HG03378 (cell line): ENCODE measurements around the gene MARK4.

Experiments used
- ATAC-seq: cut with Tn5 transposase; IDR thresholded peaks from one replicate; pipeline ENCODE4 v1.9.1; 2021; ENCODE audit warnings: mild to moderate bottlenecking, moderate library complexity; ENCODE audit not compliant: unreplicated experiment

The MARK4 gene

DNA sequence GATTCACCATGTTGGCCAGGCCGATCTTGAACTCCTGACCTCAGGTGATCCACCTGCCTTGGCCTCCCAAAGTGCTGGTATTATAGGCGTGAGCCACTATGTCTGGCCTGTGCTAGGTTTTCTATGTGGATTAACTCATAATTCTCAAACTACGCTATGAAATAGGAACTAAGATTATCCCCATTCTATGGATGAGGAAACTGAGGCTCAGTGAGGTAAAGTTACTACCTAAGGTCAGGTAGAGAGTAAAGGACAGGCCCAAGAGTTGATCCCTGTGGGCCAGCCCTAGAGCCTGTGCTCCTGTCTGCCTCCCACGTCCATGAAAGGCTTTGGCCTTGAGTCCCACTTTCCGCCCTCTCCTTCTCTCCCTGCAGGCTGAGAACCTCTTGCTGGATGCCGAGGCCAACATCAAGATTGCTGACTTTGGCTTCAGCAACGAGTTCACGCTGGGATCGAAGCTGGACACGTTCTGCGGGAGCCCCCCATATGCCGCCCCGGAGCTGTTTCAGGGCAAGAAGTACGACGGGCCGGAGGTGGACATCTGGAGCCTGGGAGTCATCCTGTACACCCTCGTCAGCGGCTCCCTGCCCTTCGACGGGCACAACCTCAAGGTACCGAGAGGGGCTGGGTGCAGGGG, 20.1 kb downstream of the MARK4 start:
- no peak for ATAC-seq

DNA sequence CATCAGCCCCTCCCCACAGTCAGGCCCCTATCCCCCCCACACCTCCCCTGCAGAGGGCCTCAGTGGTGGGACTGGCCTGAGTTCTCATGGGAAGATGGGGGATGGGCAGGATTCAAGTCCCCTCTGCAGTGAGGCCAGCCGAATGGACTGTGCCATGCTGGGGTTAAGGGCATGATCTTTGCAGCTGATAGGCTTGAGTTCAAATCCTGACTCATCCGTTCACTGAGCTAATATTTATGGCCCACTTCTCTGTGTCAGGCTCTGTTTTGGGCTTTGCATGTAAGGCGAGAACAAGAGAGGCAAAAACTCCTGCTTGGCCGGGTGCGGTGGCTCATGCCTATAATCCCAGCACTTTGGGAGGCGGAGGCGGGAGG, 20.7 kb downstream of the MARK4 start:
- ATAC-seq: no peak

DNA sequence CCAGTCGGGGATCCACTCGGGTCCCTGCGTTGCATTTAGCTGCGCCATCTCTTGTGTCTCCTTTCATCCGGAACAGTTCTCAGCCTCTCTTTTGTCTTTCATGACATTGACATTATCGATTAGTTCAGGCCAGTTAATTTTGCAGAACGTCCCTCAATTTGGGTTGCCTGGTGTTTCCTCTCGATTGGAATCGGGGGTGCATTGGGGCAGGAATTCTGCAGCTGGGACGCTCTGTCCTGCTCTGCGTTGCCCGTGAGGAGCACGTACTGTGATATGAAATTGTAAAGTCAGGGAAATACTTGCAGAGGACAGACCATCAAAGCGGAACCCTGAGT, 22.4 kb downstream of the MARK4 start:
- no peak for ATAC-seq

DNA sequence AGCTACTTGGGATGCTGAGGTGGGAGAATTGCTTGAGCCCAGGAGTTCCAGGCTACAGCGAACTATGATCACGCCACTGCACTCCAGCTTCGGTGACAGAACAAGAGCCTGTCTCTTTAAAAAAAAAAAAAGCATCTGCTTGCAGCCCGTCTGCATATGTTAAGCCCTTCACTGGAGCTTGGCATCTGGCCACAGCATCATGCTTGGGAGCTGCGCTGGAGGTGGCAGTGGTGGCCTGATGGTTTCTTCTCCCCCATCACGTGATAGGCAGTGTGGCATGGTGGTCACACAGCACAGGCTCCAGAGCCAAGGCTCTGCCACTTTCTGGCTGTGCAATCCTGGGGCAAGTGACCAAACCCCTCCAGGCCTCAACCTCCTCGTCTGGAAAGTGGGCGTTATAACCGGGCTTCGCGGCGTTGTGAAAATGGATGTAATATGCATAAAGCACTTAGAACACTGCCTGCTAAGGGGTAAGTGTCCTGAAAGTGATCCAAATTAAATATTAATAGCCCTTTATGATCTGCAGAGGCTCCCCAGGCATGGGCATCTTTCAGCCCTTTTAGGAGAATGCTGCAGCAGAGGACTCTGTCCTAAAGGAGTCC, 24.4 kb downstream of the MARK4 start:
- ATAC-seq: no peak

DNA sequence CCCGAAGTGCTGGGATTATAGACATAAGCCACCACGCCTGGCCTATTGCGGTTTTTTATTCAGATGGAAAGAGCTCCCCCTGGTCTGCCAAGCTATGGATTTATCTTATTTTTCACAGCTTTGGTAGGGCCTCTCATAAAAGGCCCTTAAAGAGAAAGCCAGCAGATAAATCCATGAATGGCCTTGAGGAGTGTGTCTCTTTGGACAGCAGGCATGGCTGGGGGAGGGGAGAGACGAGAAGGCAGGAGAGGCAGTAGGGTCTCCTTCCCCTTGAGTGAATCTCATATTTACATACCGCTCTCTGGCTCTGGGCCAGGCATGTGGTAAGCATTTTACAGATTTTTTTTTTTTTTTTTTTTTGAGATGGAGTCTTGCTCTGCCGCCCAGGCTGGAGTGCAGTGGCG, 25.2 kb downstream of the MARK4 start:
- no peak for ATAC-seq

DNA sequence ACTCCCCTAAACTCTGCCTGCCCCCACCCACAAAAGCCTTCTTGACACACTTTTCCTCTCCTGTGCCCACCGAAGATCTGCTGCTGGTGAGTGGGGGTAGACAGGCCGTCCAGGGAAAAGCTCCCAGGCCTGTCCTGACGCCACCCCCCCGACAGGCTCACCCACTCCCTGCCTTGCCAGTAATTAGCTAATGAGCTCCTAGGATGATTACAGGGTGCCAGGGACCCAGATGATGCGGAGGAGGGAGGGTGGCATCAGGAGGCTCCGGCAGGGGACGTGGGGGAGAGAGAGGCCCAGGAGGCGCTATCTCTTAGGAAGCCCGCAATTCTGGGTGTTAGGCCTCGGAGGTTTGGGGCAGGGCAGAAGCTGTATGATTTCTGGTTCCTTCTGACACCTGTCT, 27.0 kb downstream of the MARK4 start:
- ATAC-seq: no peak

DNA sequence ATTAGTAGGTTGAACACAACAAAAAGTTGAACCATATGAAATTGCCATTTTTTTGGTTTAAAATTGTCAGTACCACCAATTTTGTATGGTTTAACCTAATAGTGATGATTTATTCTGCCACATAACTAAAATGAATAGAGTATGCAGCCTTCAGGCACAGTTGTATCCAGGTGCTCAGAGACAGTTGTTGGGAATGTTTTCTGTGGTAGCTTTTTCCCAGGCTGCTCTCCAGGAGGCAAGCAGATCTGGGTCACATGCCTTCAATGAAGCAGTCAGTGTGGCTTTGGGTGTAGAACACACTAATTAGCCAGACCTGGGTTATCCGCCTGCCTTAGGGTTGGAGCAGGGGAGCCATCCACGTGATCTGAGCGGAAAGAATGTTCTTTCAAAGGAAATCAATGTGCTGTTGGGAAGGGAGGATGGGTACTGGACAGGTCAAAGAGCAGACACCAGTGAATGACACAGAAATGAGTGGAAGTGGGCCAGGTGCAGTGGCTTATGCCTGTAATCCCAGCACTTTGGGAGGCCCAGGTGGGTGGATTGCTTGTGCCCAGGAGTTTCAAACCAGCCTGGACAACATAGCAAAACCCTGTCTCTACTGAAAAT, 28.6 kb downstream of the MARK4 start:
- no peak for ATAC-seq

DNA sequence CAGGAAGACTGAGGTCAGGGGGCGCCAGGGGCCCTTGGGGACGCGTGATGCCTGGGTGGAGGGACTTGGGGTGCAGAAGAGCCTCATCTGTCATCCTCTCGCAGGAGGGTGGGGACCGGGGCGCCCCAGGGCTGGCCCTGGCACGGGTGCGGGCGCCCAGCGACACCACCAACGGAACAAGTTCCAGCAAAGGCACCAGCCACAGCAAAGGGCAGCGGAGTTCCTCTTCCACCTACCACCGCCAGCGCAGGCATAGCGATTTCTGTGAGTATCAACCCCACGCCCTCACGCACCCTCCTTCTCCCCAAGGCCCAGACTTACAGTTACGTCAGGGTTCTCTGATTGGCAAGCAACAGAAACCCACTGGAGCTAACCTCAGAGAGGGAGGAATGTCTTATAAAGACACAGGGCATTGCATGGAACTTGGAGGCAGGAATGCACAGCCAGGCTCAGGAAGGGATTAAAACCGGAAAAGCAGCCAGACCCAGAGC, 29.4 kb downstream of the MARK4 start:
- ATAC-seq: no peak

DNA sequence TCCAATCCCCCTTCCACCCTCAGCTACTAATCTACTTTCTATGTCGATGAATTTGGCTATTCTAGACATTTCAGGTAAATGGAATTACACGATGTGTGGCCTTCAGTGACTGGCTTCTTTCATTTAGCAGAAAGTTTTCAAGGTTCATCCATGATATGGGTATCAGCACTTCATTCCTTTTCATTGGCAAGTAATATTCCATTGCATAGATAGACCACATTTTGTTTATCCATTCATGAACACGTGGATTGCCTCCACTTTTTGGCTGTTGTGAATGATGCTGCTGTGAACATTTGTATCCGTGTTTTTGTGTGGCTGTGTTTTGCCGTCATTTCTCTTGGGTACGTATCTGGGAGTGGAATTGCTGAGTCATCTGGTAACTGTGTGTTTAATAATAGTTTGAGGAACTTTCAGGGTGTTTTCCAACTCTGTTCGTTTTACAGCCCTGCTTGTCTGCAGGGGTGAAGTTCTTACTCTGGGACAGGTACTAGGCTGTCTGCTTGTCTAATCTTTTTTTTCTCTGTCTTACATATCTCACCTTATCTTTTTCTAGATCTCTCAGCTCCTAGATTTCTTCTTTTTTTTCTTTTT, 32.5 kb downstream of the MARK4 start:
- ATAC-seq: no peak

DNA sequence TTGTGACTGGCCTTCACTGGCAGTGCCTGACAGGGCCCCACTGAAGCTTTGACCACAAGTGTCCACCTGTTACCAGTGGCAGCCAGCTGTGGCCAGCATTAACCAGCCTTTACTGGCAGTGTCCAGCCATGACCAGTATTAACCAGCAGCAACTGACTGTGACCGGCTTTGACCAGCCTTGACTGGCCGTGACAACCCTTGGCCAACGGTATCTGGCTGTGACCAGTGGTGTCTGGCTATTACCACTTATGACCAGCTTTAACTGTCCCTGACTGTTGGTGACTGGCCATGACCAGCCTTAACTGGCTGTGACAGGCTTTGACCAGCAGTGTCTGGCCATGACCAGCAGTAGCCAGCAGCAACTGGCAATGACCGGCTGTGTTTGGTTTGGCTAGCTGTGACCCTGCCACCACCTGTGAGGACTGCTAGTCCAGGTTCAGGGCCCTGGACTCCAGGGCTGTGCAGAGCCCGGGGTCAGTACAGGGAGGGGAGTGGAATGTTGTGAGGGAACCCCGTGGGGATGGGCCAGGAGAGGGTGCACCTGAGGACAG, 39.4 kb downstream of the MARK4 start:
- ATAC-seq: no peak

DNA sequence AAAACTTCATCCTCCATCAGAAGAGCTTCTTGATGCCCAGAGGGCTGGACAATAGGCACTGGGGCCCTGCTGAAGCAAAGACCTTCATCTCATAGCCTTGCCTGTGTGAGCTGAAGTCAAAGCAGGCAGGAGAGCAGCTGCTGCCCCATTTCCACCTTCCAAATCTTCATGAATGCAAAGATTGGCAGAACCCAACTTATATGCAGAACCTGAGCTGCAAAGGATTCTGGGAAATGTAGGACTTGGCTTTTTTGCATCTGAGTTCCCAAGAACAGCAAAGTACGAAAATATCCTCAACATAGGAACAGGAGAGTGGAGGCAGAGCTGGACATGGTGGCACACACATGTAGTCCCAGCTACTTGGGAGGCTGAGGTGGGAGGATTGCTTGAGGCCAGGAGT, 40.8 kb downstream of the MARK4 start:
- no peak for ATAC-seq

DNA sequence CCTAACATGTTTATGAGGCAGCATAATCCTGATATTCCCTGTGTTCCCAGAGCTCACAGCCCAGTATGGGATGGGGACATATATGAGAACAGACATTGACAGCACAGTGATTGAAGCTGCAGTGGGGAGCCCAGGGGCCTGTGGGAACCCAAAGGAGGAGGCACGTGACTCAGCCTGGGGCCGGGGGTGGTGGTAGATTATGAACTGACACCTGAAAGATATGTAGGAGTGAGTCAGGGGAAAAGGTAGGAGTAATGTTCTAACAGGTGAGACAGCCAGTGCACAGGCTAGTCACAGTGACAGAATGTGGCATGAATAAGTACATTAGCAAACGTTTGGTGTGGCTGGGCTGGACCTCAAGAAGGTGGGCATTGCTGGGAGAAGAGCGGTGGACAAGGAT, 42.6 kb downstream of the MARK4 start:
- no peak for ATAC-seq

DNA sequence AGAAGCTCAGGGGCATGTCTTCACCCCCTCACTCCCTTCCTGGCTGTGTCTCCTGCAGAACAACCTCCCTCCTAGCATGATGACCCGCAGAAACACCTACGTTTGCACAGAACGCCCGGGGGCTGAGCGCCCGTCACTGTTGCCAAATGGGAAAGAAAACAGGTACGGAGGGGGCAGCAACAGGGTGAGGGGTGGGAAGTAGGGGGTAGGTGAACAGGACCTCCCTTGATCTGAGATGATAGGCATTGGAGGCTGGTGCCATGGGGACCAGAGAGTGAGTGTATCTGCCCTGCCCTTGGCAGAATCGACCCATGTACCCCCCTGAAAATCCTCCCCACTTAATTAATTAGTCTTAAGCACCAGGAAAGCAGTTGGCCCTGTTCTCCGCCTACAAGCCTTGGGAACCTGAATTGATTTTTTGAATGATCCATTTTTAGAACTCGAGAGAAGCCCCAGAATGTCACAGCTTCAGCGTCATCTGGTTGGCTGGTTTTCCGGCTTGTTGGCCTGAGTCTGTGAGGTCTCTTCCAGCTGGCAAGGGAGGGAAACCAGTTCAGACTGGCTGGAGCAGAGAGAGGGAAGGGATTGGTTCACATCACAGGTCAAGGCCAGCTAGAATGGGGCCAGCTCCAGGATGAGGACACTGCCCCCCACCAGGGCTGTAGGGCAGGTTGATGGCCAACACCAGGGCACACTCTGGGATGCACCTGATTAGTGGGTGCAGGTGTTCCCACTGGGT, 43.4 kb downstream of the MARK4 start:
- no peak for ATAC-seq

DNA sequence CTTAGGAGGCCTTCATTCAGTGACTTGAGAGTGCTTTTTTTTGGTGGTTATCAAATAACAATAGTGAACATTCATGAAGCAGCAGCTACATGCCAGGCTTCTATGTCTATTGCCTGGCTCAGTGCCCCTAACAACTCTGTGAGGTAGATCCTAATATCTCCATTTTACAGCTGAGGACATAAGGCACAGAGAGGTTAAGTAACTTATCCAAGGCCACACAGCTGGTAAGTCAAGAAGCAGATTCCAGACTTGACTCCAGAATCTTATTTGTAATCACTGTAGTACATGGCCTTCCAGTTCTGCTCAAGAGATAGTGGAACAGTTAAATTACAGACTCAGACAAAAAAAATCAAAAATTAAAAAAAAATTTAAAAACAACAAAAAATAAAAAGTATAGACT, 44.8 kb downstream of the MARK4 start:
- no peak for ATAC-seq

DNA sequence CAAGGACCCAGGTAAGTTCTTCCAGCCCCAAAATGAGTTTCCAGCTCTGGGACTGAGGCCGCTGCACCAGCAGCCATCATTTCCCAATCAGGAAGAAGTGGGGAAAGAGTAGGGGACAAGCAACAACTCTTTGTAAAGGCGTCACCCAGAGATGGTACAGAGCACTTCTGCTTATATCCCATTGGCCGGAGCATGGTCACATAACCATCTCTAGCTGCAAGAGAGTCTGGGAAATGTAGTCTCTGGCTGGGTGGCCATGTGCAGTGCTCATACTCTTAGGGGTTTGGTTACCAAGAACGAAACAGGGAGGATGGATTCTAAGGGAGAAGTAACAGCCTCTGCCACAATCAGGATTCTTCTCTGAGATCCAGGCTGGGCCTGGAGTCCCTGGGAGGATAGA, 45.3 kb downstream of the MARK4 start:
- ATAC-seq: no peak

DNA sequence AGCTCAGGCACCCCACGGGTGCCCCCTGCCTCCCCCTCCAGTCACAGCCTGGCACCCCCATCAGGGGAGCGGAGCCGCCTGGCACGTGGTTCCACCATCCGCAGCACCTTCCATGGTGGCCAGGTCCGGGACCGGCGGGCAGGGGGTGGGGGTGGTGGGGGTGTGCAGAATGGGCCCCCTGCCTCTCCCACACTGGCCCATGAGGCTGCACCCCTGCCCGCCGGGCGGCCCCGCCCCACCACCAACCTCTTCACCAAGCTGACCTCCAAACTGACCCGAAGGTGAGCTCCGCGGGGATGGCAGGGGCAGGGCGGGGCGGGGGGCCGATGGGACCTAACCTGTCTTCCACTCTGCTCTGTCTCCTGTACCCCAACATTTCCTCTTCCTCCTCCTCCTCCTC, 46.6 kb downstream of the MARK4 start:
- ATAC-seq: no peak

DNA sequence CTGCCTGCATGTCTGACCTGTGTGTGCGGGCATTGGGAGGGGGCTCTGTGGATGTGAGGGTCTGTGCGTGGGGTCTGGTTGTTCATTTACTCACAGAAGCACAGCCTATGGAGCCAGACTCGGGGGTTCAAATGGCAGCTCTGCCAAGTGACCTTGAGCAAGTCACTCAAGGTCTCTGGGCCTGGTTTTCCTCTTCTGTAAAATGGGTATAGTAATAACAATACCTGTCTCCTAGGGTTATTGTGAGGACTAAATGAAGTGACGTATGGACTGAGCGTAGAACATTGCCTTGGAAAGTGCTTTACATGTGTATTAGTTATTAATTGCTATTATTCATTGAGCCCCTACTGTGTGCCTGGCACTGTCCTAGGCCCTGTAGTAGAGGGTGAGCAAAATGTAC, 47.2 kb downstream of the MARK4 start:
- ATAC-seq: no peak

DNA sequence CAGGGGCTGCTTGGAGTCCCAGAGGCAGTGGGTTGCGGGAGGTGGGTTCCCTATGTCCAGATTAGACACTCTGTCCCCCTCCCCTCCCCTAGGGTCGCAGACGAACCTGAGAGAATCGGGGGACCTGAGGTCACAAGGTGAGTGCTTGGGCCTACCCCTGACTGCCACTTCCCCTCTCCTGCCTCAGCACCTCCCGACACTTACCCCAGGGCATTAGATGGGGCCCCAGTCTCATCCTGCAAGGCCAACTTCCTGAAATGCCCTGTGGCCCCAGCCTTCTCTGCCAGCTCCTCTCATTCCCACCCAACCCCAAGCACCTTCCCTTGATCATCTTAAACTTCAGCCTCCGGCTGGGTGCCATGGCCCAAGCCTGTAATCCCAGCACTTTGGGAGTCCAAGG, 48.6 kb downstream of the MARK4 start:
- ATAC-seq: no peak

DNA sequence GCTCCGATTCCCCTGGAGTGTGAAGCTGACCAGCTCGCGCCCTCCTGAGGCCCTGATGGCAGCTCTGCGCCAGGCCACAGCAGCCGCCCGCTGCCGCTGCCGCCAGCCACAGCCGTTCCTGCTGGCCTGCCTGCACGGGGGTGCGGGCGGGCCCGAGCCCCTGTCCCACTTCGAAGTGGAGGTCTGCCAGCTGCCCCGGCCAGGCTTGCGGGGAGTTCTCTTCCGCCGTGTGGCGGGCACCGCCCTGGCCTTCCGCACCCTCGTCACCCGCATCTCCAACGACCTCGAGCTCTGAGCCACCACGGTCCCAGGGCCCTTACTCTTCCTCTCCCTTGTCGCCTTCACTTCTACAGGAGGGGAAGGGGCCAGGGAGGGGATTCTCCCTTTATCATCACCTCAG, 51.3 kb downstream of the MARK4 start:
- no peak for ATAC-seq

DNA sequence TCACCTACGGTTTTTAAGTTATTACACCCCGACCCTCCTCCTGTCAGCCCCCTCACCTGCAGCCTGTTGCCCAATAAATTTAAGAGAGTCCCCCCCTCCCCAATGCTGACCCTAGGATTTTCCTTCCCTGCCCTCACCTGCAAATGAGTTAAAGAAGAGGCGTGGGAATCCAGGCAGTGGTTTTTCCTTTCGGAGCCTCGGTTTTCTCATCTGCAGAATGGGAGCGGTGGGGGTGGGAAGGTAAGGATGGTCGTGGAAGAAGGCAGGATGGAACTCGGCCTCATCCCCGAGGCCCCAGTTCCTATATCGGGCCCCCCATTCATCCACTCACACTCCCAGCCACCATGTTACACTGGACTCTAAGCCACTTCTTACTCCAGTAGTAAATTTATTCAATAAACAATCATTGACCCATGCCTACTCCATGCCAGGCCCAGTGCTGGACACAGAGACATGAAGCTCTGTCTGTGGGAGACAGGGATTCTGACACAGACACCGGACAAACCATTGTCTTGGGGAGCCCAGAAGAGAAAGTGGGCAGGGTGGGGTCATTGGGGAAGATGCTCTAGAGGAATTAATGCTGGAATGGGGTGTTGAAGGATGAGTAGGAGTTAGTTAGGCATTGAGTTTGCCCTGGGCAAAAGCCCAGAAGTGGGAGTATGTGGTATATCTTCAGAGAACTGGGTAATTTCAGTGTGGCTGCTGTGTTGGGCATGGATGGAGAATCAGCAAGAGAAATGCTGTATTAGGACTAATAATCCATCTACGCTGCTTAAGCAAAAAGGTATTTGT, 52.4 kb downstream of the MARK4 start:
- no peak for ATAC-seq
